KMS-11 (cell line): ENCODE measurements around the gene OSM.

ENCODE experiments used
- H2AFZ ChIP-seq: fragments of 200-600 bp; sonication (generic); 2 replicates; pipeline ENCODE4 v1.6.1; 2016; ENCODE audit warnings: antibody characterized with exemption, mixed run types, low read depth
- H3K27ac ChIP-seq: fragments of 200-600 bp; sonication (generic); 2 replicates; pipeline ENCODE4 v1.6.1; 2016; ENCODE audit warnings: mild to moderate bottlenecking, mixed run types
- H3K27me3 ChIP-seq: fragments of 200-600 bp; sonication (generic); 2 replicates; pipeline ENCODE4 v1.6.1; 2017; ENCODE audit warnings: mild to moderate bottlenecking, low read depth, mixed run types, moderate library complexity; ENCODE audit not compliant: insufficient read depth
- H3K36me3 ChIP-seq: fragments of 200-600 bp; sonication (generic); 2 replicates; pipeline ENCODE4 v1.6.1; 2017; ENCODE audit warnings: mild to moderate bottlenecking, mixed run types; ENCODE audit not compliant: insufficient read depth
- H3K4me1 ChIP-seq: fragments of 200-600 bp; sonication (generic); 2 replicates; pipeline ENCODE4 v1.6.1; 2016; ENCODE audit warnings: mild to moderate bottlenecking, low read depth, mixed run types; ENCODE audit not compliant: poor library complexity, severe bottlenecking
- H3K4me2 ChIP-seq: fragments of 200-600 bp; sonication (generic); 2 replicates; pipeline ENCODE4 v1.7.0; 2016; ENCODE audit warnings: mild to moderate bottlenecking, mixed run types
- H3K4me3 ChIP-seq: fragments of 200-600 bp; sonication (generic); IDR thresholded peaks from 2 replicates; pipeline ENCODE4 v1.6.1; 2017; ENCODE audit warnings: low read depth, low read length, mixed read lengths; ENCODE audit not compliant: insufficient read depth
- H3K79me2 ChIP-seq: fragments of 200-600 bp; sonication (generic); 2 replicates; pipeline ENCODE4 v1.6.1; 2016; ENCODE audit warnings: low read depth, mixed run types; ENCODE audit not compliant: insufficient read depth
- H3K9ac ChIP-seq: fragments of 200-600 bp; sonication (generic); 2 replicates; pipeline ENCODE4 v1.6.1; 2016; ENCODE audit warnings: mild to moderate bottlenecking, mixed run types
- H4K20me1 ChIP-seq: fragments of 200-600 bp; sonication (generic); 2 replicates; pipeline ENCODE4 v1.6.1; 2016; ENCODE audit warnings: mild to moderate bottlenecking, mixed run types; ENCODE audit not compliant: insufficient read depth
- CTCF ChIP-seq: fragments of 200-600 bp; sonication (generic); conservative IDR thresholded peaks from 2 replicates; pipeline ENCODE4 v1.6.1; 2017; ENCODE audit warnings: low read depth, mild to moderate bottlenecking, antibody characterized with exemption, low read length, moderate library complexity, mixed read lengths

OSM gene

GRCh38 chr22:30212996-30213441, 53.6 kb downstream of the OSM start:
- Histone ChIP-seq H3K9ac (no peak overlapping the region), H4K20me1 (no peaks in the 10 kb centered on the region), H3K27me3 (peaks cover 3% of the 10 kb centered on the region; the same call in 1 of the 2 replicates), H3K4me1 (no peaks in the 10 kb centered on the region), H3K4me2 (no peak overlapping the region), H3K4me3 (no peak overlapping the region), H3K36me3 (no peaks in the 10 kb centered on the region), H2AFZ (no peak overlapping the region), H3K27ac (no peak overlapping the region), H3K79me2 (no peaks in the 10 kb centered on the region)
- TF ChIP-seq CTCF, result no peak
